Islet of Langerhans (tissue), 1 donor: ENCODE measurements around the gene GPR55.
A peak's percentile ranks its signal among the peaks of the same experiment; 100 is the strongest.
"Not testable (repeated sequence)": the region's sequence is repeated elsewhere in the genome, so short reads cannot be mapped to it uniquely, and the experiment has no call there.

Source experiments
- FAIRE-seq: peaks from one replicate; lab custom pipeline; 2011; peaks lifted over from hg19 to GRCh38; lab: Jason Lieb, UNC

GPR55 gene, protein sequence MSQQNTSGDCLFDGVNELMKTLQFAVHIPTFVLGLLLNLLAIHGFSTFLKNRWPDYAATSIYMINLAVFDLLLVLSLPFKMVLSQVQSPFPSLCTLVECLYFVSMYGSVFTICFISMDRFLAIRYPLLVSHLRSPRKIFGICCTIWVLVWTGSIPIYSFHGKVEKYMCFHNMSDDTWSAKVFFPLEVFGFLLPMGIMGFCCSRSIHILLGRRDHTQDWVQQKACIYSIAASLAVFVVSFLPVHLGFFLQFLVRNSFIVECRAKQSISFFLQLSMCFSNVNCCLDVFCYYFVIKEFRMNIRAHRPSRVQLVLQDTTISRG

GRCh38 chr2:230924470-230925341, at the start of gene GPR55:
Gene GPR55 (minus strand): TSS chr2:230925242. CDS start chr2:230910962, 14,280 bp downstream.
- no peak for FAIRE-seq

DNA sequence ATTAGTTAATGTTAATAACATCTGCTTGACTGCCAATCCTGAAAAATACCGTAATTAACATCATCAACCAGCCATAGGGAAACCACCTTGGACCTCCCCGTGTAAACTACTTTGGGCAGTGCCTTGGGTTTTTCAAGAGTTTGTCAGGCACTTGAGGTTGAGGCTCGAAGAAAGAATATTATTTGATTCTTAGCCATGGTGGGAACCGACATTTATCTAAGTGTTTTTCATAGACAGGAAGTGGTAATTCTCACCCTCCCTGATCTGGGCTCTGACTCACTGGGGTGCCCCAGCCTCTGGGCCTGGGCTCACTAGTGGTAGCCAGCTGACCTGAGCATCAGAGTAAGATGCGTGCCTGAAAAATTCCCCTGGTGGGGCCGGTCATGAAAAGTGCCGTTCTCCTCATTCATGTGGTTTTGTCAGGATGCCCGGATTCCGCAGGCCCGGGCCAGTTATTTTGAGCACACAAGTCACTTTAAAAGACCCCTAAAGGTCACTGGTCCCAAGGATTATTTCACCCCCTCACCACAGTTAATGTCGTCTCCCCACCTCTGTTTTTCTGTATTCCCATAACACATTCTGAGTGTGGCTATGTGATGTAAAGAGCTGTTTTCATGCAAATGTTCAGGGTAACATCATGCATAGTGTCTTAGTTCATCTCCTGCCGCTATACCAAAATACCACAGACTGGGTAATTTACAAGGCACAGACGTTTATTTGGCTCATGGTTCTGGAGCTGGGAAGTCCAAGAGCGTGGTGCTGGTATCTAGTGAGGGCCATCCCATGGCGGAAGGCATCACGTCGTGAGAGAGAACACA, 49.3 kb upstream of the GPR55 start:
- FAIRE-seq = no peak

- no peak for FAIRE-seq
Measured at GRCh38 chr2:230972046-230972445, 47.0 kb upstream of the GPR55 start.

GRCh38 chr2:230969659-230970015, 44.6 kb upstream of the GPR55 start:
- no peak for FAIRE-seq

DNA sequence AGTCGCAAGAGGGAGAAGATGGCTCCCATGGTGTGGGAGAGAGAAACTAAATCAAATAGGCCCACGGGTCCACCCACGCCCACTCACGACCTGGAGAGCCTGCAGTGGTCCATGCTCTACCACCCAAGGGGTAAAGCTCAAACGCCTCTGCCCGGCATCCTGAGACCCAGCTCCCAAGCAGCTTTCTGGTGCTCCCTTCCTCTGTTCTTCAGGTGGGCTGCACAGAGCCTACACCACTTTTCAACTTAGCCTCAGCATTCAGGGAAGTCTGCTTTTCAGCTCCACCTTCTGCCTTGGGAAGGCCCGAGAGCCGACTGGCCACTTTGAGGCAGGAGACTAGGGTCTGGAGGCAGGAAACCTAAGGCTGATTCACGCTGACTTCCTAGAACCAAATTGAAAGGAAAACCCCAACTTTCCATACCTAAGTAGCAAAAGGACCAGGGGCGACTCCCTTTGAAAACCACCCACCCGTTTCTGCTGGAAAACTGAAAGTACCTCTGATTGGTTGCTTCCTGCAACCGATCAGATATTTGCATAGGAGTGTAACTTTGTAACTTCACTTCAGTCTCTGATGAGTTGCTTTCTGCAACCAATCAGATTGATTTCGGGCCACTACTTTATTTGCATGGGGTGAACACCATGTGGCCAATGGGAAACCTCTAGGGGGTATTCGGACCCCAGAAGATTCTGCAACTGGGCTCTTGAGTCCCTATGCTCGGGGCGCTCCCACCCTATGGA, 44.0 kb upstream of the GPR55 start:
- no peak for FAIRE-seq

DNA sequence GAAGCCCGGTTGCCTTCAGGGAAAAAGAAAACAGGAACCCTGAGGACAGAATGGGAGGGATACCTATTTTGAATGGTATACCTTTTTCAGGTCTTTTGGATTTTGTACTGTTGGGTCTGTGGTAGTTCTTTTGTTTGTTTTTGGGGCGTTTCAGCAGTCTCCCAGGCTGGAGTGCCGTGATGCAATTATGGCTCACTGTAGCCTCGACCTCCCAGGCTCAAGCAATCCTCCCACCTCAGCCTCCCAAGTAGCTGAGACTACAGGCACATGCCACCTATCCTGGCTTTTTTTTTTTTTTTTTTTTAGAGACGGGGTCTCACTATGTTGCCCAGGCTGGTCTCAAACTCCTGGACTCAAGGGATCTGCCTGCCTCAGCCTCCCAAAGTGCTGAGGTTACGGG, 43.3 kb upstream of the GPR55 start:
- not testable (repeated sequence) for FAIRE-seq

GRCh38 chr2:230967113-230967512, 42.1 kb upstream of the GPR55 start:
- FAIRE-seq = no peak

- FAIRE-seq = no peak
Measured at GRCh38 chr2:230964136-230964730, 39.2 kb upstream of the GPR55 start.

DNA sequence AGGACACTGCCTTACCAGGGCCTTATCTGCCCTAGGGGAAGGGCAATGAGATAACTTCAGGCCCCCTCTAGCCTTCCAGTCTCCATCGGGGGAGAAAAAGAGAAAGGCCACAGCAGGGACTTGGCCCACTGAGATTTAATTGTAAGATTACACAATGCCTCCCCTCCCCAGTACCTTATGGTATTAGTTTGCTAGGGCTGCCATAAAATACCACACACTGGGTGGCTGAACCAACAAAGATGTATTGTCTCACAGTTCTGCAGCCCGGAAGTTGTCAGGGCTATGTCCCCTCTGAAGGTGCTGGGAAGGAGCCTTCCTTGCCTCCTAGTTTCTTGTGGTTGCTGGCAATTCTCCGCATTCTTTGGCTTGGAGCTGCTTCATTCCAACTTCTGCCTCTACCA, 36.0 kb upstream of the GPR55 start:
- FAIRE-seq = no peak

DNA sequence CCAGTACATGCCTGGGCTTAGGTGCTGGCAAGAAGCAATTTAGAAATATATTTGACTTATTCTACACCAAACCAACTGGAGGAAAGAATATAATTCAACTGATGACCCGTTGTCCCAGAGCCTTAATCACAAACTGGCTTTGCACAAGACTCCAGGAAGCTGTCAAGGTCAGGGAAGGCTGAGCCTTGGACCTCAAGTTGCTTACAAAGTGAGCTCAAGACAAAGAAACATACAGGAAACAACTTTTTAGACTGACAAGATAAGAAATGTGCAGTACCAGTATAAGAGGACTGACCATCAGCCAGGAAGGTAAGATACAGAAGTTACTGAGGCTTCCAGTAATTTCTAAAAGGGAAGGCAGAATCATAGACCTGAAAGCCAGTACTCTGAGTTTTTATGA, 35.0 kb upstream of the GPR55 start:
- FAIRE-seq = no peak

- FAIRE-seq = no peak
Measured at GRCh38 chr2:230958820-230959756, 34.0 kb upstream of the GPR55 start.

DNA sequence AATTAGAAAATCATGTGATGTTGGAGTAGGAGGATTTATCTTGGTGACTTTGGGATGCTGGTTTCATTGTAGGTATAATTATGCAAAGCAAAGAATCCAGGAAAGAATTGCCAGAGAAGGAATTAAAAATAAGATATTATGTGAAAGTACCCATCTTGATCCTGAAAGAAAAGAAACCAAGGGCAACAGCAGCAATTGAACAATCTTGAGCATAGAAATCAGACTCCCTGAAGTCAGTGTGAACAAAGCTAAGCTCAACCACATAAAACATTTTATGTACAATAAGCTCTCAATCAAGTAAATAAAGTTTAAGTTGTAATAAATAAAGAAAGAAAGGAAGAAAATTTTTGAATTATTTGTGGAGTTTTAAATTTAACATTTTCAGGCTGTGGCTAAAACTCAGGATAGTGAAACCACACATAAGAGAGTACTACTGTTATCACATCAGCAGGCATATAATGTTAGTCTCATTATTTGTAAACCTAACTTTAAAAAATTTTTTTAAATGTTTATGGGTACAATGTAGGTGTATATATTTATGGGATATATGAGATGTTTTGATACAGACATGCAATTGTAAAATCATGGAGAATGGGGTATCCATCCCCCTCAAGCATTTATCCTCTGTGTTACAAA, 32.8 kb upstream of the GPR55 start:
- FAIRE-seq = peak; percentile 56

DNA sequence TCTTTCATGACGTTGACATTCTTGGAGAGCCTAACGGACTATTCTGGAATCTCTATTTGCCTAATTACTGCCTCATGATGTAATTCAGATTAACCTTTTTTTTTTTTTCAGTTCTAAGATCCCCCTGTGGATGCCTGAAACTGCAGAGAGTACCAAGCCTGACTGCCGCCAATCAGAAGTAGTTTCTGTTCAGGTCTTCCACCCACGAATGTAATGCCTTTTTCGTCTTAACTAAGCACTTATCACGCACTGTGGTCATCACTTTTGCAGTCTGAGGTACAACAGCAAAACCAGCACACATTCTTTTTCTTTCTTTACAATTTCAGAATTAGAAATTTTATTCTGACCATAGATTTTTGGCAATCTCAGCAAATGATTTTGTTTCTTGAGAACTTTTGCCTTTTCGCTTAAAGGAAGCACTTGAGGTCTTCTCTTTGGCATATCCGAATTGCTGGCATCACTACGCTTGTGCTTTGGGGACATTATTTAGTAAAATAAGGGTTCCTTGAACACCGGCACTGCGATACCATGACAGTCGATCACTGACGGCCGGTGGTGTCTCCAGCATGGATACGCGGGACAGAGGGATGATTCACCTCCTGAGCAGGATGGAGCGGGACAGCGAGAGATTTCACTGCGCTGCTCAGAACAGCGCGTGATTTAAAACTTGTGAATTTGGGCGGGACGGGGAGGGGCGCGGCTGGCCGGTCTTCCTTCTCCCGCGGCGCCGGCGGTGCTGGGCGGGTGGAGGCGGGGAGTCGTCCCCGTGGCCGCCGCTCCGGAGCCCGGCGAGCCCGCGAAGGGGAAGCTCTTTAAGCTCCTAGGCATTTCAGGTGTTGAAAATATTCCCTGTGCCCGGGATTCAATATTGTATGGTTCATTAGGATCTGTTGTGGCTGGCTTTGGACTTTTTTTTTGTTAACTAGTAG, 32.0 kb upstream of the GPR55 start:
- no peak for FAIRE-seq

- FAIRE-seq = no peak
Measured at GRCh38 chr2:230955163-230955737, 30.2 kb upstream of the GPR55 start.

DNA sequence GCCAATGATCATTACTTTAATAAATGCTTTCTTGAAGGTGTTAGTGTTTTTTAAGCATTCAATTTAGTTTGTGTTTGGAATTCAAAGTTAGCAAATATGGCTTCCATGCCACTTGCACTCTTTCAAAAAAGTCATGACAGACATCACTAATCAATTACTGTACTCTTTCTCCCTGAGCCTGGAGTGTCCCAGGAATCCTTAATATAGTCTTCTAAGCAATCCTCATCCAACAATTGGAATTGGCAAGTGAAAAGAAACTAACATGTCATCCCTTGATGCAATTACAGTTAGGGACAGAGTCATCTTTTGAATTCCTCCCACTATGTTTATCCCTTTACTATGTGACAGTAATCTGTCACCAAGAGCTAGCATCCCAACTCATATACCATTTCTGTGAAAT, 29.7 kb upstream of the GPR55 start:
- FAIRE-seq = no peak

DNA sequence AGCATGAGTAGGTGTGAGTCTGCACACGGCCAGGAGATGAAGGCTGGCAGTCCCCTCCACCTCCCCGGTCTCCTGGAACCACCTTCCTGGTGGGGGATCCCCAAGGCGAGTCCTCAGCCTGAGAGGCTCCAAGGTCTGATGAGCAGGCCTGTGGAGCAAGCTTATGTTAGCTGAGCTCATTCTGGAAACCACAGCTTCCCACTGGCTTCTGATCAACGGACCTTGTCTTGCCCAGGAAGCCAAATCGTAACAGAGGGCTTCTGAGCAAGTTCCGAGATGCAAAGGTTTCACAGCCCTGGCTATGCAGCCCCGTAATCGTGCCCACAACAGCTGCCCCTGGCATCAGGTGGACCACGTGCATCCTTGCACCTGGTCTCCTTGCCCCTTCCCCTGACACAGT, 28.8 kb upstream of the GPR55 start:
- FAIRE-seq = no peak

GRCh38 chr2:230952226-230952956, 27.3 kb upstream of the GPR55 start:
- no peak for FAIRE-seq

GRCh38 chr2:230951396-230951795, 26.4 kb upstream of the GPR55 start:
- no peak for FAIRE-seq
